ENCODE measurements around the gene AHNAK2.

AHNAK2 gene

DNA sequence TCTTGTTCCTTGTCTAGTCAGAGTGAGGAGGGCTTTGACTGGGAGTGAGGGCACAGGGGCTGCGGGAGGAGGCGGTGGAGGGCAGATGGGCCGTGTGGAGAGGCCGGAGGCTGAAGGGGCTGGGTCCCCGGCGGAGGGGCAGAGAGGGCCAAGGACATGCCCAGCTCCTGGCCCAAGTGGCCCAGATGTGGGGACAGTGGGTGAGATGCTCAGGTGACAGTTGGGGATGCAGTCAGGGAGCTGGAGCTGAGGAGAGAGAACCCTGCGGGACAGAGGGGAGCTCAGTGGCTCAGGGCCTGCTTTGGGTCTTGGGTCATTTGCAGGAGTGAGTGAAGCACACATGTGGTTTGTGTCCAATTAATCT lies 80.0 kb downstream of the AHNAK2 start:
- TF ChIP-seq, protein P1, sequence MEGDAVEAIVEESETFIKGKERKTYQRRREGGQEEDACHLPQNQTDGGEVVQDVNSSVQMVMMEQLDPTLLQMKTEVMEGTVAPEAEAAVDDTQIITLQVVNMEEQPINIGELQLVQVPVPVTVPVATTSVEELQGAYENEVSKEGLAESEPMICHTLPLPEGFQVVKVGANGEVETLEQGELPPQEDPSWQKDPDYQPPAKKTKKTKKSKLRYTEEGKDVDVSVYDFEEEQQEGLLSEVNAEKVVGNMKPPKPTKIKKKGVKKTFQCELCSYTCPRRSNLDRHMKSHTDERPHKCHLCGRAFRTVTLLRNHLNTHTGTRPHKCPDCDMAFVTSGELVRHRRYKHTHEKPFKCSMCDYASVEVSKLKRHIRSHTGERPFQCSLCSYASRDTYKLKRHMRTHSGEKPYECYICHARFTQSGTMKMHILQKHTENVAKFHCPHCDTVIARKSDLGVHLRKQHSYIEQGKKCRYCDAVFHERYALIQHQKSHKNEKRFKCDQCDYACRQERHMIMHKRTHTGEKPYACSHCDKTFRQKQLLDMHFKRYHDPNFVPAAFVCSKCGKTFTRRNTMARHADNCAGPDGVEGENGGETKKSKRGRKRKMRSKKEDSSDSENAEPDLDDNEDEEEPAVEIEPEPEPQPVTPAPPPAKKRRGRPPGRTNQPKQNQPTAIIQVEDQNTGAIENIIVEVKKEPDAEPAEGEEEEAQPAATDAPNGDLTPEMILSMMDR (IDR thresholded peaks at IDR 0.05), result no peak
- no peak for TF ChIP-seq ZFX (IDR thresholded peaks at IDR 0.05; ENCODE audit: borderline replicate concordance)
- H3K27ac ChIP-seq, result no peak overlapping the region

DNA sequence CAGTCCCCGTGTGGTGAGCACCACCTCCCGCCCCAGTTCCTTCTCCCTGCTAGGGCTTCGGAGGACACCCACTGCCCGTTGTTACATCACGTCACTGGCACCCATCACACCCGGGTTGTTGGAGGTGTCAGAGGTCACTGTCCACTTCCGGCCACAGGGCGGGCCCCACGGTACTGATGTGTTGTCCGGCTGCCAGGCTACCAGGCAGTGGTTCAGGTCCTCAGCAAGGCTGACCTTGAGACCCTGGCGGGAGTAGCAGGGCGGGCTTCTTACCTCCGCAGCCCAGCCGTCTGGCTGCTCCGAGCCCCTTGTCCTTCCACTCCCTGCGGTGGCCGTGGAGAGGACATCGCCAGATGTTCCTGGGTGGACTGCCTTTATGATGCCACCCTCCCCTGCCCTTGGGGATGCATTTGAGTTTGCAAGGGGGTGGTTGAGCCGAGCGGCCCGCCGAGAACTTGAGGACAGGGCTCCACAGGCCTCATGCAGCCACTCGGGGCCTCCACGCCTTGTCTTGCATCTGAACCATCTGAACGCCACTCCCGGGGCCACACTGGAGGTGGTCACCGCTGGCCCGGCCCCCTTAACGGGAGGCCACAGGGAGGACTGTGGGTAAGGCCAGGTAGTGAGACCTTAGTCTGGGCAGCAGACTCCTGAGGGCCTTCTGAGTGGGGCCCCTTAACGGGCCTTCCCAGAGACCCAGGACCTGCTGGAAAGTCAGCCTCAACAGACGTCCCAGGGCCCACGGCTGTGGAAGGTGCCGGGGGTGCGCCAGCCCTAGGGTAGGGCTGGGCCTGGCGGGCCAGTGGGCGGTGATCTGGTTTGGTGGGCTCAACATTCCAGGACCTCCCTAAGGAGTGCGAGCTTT lies 80.6 kb downstream of the AHNAK2 start:
- TF ChIP-seq ZFX (IDR thresholded peaks at IDR 0.05; ENCODE audit: borderline replicate concordance), result no peak
- TF ChIP-seq, protein P1 (IDR thresholded peaks at IDR 0.05), result no peak

DNA sequence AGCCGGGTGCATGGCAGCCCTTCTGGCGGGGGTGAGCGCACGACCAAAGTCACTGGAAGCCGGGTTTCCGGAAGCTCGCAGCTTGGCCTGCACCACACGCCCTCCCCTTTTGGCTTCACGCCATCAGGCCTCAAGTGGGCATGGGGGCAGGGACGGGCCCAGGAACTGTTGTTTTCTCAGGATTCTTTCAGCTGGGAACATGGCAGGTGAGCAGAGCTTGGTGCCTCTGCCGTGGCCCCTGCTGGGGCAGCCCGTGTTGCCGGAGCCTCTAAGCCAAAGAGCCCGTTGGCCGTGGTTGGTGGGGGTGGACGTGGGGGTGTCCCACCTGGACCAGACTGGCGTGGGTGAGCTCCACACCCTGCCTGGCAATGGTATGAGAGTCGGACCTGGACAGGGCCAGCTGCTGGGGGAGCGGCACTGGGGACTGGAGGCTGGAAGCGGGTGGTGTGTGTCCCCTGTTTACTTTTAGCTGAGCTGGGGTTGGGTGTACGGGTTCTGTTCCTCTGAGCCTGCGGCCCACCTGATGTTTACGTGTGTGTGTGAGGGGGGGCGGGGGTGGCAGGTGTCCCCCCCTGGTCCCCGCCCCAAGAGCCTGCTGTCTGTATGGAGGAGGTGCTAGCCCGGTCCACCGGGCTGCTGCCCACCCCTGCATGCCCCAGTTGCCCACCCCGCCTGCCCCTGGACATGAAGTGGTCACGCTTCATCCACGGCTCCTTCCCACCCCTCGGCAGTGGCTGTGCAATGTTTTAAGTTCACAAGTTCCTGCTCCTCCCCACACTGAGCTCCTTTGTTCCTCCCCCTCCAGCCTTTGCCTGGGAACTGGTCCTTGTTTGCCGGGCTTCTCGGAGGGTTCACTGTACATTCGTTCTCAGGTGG lies 82.2 kb downstream of the AHNAK2 start:
- TF ChIP-seq, protein P1 (IDR thresholded peaks at IDR 0.05), result no peak
- no peak for TF ChIP-seq ZFX (IDR thresholded peaks at IDR 0.05; ENCODE audit: borderline replicate concordance)
- no peak overlapping the region for H3K27ac ChIP-seq

More for the DNA sequence above, 80.6 kb downstream of the AHNAK2 start:
- H3K27ac ChIP-seq, result no peak overlapping the region

DNA sequence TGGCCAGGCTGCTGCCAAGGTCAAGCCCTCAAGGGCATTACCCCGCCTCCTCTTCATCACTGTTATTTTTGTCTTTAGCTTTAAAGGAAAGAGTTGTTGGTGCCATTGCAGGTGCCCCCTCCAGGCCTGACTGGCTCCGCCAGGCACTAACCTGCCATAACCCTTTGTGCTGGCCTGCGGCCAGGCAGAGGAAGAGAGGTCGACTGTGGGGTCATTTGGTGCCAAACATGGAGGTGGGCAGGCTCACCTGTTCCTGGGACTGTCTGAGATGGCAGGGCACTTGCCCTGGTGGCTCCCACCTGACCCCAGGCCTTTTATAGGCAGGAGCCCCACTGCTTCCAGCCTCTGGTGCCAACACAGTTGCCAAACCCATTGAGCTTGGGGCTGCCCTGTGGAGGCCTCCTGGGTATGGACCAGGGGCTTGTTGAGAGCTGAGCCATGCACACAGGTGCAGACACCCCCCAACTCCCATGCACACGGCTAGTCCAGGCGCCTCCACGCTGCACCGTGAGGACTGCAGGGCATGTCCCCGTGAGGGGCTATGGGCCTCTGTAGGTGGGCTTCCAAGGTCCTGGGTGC lies 82.9 kb downstream of the AHNAK2 start:
- TF ChIP-seq ZFX (IDR thresholded peaks at IDR 0.05; ENCODE audit: borderline replicate concordance), result no peak
- TF ChIP-seq, protein P1 (IDR thresholded peaks at IDR 0.05), result 0 out of 2 replicates have a peak, but pooled peaks have one; percentile 2
- H3K27ac ChIP-seq, result no peak overlapping the region

DNA sequence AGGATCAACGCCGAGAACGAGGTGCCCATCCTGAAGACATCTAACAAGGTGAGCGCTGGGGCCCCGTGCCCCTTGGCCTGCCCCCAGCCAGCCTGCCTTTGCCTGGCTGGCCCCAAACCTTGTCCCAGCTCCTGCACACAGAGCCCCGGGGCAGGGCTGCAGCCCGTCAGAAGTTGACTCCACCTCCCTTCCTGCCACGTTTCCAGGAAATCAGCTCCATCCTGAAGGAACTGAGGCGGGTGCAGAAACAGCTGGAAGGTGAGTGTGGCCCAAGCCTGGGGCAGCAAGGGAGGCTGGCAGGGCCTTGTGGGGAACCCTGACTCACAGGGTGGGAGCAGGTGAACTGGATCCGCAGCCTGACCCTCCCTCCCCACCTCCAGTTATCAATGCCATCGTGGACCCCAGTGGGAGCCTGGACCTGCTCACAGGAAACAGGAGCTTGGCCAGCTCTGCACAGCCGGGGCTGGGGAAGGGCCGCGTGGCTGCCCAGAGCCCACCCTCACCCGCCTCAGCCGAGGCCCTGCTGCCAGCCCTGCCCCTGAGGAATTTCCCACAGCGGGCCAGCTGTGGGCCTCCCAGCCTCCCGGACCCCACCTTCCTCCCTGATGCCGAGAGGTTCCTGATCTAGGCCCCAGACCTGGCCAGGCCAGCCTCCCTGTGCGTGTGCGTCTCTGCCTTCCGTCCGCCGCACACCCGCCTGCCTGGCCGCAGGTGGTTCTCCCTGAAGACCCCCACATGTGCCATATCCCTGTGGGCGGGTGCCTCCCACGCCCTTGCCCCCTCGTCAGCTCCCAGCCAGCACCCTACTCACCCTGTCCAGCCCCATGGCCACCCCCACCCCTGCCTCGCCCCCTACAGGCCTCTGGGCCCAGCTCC lies 83.6 kb downstream of the AHNAK2 start:
- no peak overlapping the region for H3K27ac ChIP-seq
- no peak for TF ChIP-seq ZFX (IDR thresholded peaks at IDR 0.05; ENCODE audit: borderline replicate concordance)
- TF ChIP-seq, protein P1 (IDR thresholded peaks at IDR 0.05), result peak; percentile 27; the same call in 1 of the 2 replicates

DNA sequence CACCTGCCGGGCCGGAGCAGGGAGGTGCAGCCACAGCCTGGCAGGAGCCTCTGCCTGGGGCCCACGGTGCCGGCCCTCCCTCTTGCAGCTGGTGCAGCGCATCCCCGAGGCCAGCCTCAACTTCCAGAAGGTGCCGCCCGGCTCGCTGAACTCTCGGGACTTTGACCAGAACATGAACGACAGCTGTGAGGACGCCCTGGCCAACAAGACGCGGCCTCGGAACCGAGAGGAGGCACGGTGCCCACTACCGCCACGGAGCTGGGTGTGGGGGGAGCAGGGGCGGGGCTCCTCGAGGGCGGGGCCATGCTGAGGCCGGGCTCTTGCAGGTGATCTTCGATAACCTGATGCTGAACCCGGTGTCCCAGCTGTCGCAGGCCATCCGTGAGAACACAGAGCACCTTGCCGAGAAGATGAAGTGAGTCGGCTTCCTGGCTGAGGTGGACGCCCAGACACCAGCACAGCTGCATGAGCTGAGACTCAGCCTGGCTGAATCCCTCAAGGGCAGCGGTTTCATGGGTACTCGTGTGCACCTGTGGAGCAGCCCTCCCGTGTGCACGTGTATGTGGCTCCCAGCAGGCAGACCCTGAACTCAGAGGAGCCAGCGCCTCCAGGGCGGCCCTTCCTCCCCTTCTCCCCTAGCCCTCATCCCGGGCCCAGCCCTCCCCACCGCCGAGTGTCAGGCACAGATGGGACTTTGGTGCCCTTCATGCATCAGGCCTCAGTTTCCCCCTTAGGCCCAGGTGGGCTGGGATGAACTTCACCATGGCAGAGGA lies 84.6 kb downstream of the AHNAK2 start:
- H3K27ac ChIP-seq, result no peak overlapping the region
- TF ChIP-seq ZFX (IDR thresholded peaks at IDR 0.05; ENCODE audit: borderline replicate concordance), result no peak
- TF ChIP-seq, protein P1 (IDR thresholded peaks at IDR 0.05), result no peak

Measured in 22Rv1 (cell line).